HCT116 (cell line): ENCODE measurements around the gene ABHD3. TPM values are rescaled to one million over a fixed set of nuclear protein-coding genes. Genes with fewer than 3 reads are reported as not detected.

Experiments used
- ATAC-seq: fragments of 200-7000 bp; cut with Tn5 transposase; 2 replicates; pipeline ENCODE4 v1.9.1; 2020; ENCODE audit warnings: mild to moderate bottlenecking, moderate library complexity
- BruUV-seq: library from RNA; stranded (reverse); fragments of 400-500 nt; replicated peaks from 2 replicates; lab custom pipeline; 2021; lab: Mats Ljungman, UMichigan
- CTCF ChIA-PET: fragments of 300-600 bp; sonication (Branson Sonifier 250); formaldehyde crosslinking; loops from one replicate; lab custom pipeline; 2021; ENCODE audit warnings: antibody characterized with exemption; lab: Charles Lee
- POLR2A ChIA-PET: fragments of 300-600, 350-600 bp; sonication (Branson Sonifier 250); formaldehyde crosslinking; loops from one replicate; lab custom pipeline; 2021; ENCODE audit warnings: antibody characterized with exemption; lab: Charles Lee
- RAD21 ChIA-PET, 2 experiments: fragments of 300-600 bp; sonication (Branson Sonifier 250); formaldehyde crosslinking; loops; one replicate each; lab custom pipeline; 2023; ENCODE audit warnings: low total read pairs in 2 of 2; ENCODE audit not compliant: uncharacterized antibody in 2 of 2, unreplicated experiment in 2 of 2, low non-redundant PET in 1 of 2; lab: Charles Lee
- DNase-seq: peaks from one replicate; pipeline ENCODE4 v3.0.0-alpha.2; 2010; ENCODE audit warnings: low read depth, low spot score
- H2AFZ ChIP-seq: fragments of 200-600 bp; shearing (Covaris generic), sonication (generic); 2 replicates; pipeline ENCODE4 v1.6.1; 2017; ENCODE audit warnings: low read depth, mixed run types, mixed read lengths, antibody characterized with exemption, low read length; ENCODE audit not compliant: poor library complexity, severe bottlenecking
- H3K27ac ChIP-seq: 2 replicates; pipeline ENCODE4 v1.5.1; 2012; ENCODE audit warnings: low read depth, low read length
- H3K27me3 ChIP-seq: fragments of 200-600 bp; sonication (generic); 2 replicates; pipeline ENCODE4 v1.6.1; 2016; ENCODE audit warnings: mixed run types, low read length, mixed read lengths; ENCODE audit not compliant: insufficient read depth
- H3K36me3 ChIP-seq, 2 experiments: fragments of 200-500 bp in 1 of 2; fragments of 200-600 bp in 1 of 2; sonication (Bioruptor generic) in 1 of 2; sonication (generic) in 1 of 2; 2 replicates each; pipeline versions ENCODE4 v1.5.1 to v1.6.1; 2014 to 2016; ENCODE audit warnings: low read length in 2 of 2, inconsistent platforms in 1 of 2, mixed read lengths in 1 of 2, mixed run types in 1 of 2; ENCODE audit not compliant: insufficient read depth in 2 of 2, control insufficient read depth in 1 of 2
- H3K4me1 ChIP-seq, 2 experiments: fragments of 200-600 bp in 1 of 2; sonication (generic) in 1 of 2; 2 replicates each; pipeline versions ENCODE4 v1.5.1 to v1.6.1; 2012 to 2017; ENCODE audit warnings: low read length in 2 of 2, inconsistent platforms in 1 of 2, mild to moderate bottlenecking in 1 of 2, mixed read lengths in 1 of 2, mixed run types in 1 of 2, moderate library complexity in 1 of 2; ENCODE audit not compliant: insufficient read depth in 2 of 2, control insufficient read depth in 1 of 2
- H3K4me2 ChIP-seq: fragments of 200-600 bp; sonication (generic); 2 replicates; pipeline ENCODE4 v1.6.1; 2017; ENCODE audit warnings: mixed run types, low read length, mixed read lengths
- H3K4me3 ChIP-seq, 2 experiments: fragments of 200-600 bp in 1 of 2; sonication (generic) in 1 of 2; replicated peaks in 1 of 2; 2 replicates each; pipeline ENCODE4 v1.5.1; 2011 to 2016; ENCODE audit warnings: low read length in 2 of 2, control low read depth in 1 of 2, low read depth in 1 of 2, mild to moderate bottlenecking in 1 of 2, mixed read lengths in 1 of 2, mixed run types in 1 of 2
- H3K79me2 ChIP-seq: fragments of 200-600 bp; sonication (generic); 2 replicates; pipeline ENCODE4 v1.6.1; 2017; ENCODE audit warnings: mild to moderate bottlenecking, mixed run types, low read length, moderate library complexity, mixed read lengths; ENCODE audit not compliant: insufficient read depth
- H3K9ac ChIP-seq: fragments of 200-600 bp; sonication (generic); 2 replicates; pipeline ENCODE4 v1.6.1; 2016; ENCODE audit warnings: low read length, mixed read lengths
- H3K9me2 ChIP-seq: fragments of 200-600 bp; sonication (generic), shearing (Covaris generic); 2 replicates; pipeline ENCODE4 v1.6.1; 2017; ENCODE audit warnings: mixed run types, mild to moderate bottlenecking, moderate library complexity; ENCODE audit not compliant: insufficient read depth
- H3K9me3 ChIP-seq, 2 experiments: fragments of 200-500 bp in 1 of 2; fragments of 200-600 bp in 1 of 2; sonication (Bioruptor generic) in 1 of 2; sonication (generic) in 1 of 2; 2 replicates each; pipeline ENCODE4 v1.6.1; 2014 to 2017; ENCODE audit warnings: low read length in 2 of 2, mixed read lengths in 2 of 2, inconsistent platforms in 1 of 2, low read depth in 1 of 2, mild to moderate bottlenecking in 1 of 2, mixed run types in 1 of 2, moderate library complexity in 1 of 2; ENCODE audit not compliant: control insufficient read depth in 1 of 2, insufficient read depth in 1 of 2
- H4K20me1 ChIP-seq: fragments of 200-600 bp; sonication (generic), shearing (Covaris generic); 2 replicates; pipeline ENCODE4 v1.6.1; 2017; ENCODE audit warnings: mixed run types, mild to moderate bottlenecking, moderate library complexity; ENCODE audit not compliant: insufficient read depth
- CEBPB ChIP-seq: IDR thresholded peaks from 2 replicates; pipeline ENCODE4 v1.6.1; 2012; ENCODE audit warnings: low read depth
- POLR2AphosphoS5 ChIP-seq: IDR thresholded peaks from 2 replicates; pipeline ENCODE4 v1.6.1; 2011; ENCODE audit warnings: mild to moderate bottlenecking, low read depth, low read length, moderate library complexity
- RAD21 ChIP-seq: IDR thresholded peaks from 2 replicates; pipeline ENCODE4 v1.6.1; 2012; ENCODE audit warnings: low read depth, mild to moderate bottlenecking
- SIN3A ChIP-seq: IDR thresholded peaks from 2 replicates; pipeline ENCODE4 v1.6.1; 2012; ENCODE audit warnings: low read depth
- SP1 ChIP-seq: IDR thresholded peaks from 2 replicates; pipeline ENCODE4 v1.6.1; 2012; ENCODE audit warnings: low read depth
- SRF ChIP-seq: IDR thresholded peaks from 2 replicates; pipeline ENCODE4 v1.6.1; 2012; ENCODE audit warnings: low read depth
- intact Hi-C: fragments of 100-400 bp; cut with micrococcal nuclease; formaldehyde crosslinking; loops from 2 replicates; pipeline ENCODE4 v1.10.0; 2022
- total RNA-seq: library from RNA; stranded (reverse); gene quantifications from one replicate; pipeline ENCODE4 v1.2.1, GENCODE V29; 2021; ENCODE audit not compliant: unreplicated experiment
- TF ChIP-seq, protein P1 (sequence below): IDR thresholded peaks from 2 replicates; pipeline ENCODE4 v1.6.1; 2011; ENCODE audit warnings: mild to moderate bottlenecking, low read length, moderate library complexity; ENCODE audit not compliant: insufficient replicate concordance; ENCODE audit errors: extremely low read depth

Gene ABHD3
- total RNA-seq, 1 experiment from 2014 or later = 29.9 TPM

DNA sequence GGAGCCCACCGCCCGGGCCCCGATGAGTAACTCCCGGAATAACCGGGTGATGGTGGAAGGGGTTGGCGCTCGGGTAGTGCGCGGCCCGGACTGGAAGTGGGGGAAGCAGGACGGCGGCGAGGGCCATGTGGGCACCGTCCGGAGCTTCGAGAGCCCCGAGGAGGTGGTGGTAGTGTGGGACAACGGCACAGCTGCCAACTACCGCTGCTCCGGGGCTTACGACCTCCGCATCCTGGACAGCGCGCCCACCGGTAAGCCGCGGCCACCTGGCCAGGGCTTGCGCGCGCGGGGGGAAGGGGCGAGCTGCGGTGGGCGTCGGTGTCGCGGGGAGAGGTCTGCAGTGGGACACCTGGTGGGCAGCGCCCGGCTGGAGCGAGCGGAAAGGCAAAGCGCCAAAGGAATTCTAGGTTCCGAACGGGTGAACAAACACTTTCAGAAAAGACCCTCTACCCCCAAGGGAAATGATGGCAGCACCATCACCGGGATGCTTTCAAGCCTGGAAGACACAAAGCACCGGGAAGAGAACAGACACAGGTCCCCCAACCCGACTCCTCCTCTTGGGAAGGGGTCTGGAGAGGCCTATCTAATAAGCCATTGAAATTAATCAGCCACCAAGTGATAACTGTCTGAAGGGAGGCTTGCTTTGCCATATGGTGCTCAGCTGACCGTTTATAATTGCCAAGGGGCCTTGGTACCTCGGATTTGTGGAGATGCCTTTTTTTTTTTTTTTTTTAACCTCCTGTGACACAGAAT is 37.2 kb upstream of the ABHD3 start:
- Histone ChIP-seq H3K4me1 (peaks cover 11 to 21% of the 10 kb centered on the region in 2 experiments), H2AFZ (no peak overlapping the region), H3K4me2 (peak overlapping the region; percentile 90), H4K20me1 (no peaks in the 10 kb centered on the region), H3K9me3 (no peaks in the 10 kb centered on the region), H3K9me2 (no peaks in the 10 kb centered on the region), H3K27ac (peak overlapping the region; percentile 92), H3K27me3 (no peaks in the 10 kb centered on the region), H3K79me2 (peaks cover 53% of the 10 kb centered on the region), H3K4me3 (peak overlapping the region; percentile 77 to 80), H3K36me3 (no peaks in the 10 kb centered on the region), H3K9ac (peak overlapping the region; percentile 90)
- ChIA-PET POLR2A (interaction anchor here (1.4 kb wide), 1 partner anchor 20 kb away, joined by 3 read pairs; no protein-coding TSS in a partner anchor), CTCF (interaction anchor here (1.5 to 1.7 kb wide), 2 partner anchors 141 kb away, joined by 5 to 7 read pairs; partner anchors contain the start of gene ESCO1), RAD21 (no interaction called here)
- DNase-seq = no peak
- no peak for TF ChIP-seq SIN3A
- no peak for TF ChIP-seq SP1
- TF ChIP-seq, protein P1, sequence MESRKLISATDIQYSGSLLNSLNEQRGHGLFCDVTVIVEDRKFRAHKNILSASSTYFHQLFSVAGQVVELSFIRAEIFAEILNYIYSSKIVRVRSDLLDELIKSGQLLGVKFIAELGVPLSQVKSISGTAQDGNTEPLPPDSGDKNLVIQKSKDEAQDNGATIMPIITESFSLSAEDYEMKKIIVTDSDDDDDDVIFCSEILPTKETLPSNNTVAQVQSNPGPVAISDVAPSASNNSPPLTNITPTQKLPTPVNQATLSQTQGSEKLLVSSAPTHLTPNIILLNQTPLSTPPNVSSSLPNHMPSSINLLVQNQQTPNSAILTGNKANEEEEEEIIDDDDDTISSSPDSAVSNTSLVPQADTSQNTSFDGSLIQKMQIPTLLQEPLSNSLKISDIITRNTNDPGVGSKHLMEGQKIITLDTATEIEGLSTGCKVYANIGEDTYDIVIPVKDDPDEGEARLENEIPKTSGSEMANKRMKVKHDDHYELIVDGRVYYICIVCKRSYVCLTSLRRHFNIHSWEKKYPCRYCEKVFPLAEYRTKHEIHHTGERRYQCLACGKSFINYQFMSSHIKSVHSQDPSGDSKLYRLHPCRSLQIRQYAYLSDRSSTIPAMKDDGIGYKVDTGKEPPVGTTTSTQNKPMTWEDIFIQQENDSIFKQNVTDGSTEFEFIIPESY = no peak
- no peak for TF ChIP-seq SRF
- TF ChIP-seq RAD21 = no peak
- no peak for TF ChIP-seq CEBPB
- TF ChIP-seq POLR2AphosphoS5 = no peak
- intact Hi-C loops = loop anchor here (5.0 kb wide), 2 partner anchors 39 to 129 kb away; partner anchors contain the start of genes ABHD3 and SNRPD1
- TSS peak; percentile 34 for BruUV-seq
- peak; percentile 2; the same call in 1 of the 2 replicates for ATAC-seq
